GM12892 (cell line): ENCODE data around the gene HES4.
"Not testable (repeated sequence)": the region's sequence is repeated elsewhere in the genome, so short reads cannot be mapped to it uniquely, and the experiment has no call there.

ENCODE experiments used
- POLR2A ChIP-seq: IDR thresholded peaks from 2 replicates; pipeline ENCODE4 v1.6.1; 2011; ENCODE audit warnings: low read depth, low read length, control low read depth
- POLR2AphosphoS5 ChIP-seq: IDR thresholded peaks from 2 replicates; pipeline ENCODE4 v1.6.1; 2011; ENCODE audit warnings: low read depth, low read length, control low read depth
- TAF1 ChIP-seq: IDR thresholded peaks from 2 replicates; pipeline ENCODE4 v1.6.1; 2011; ENCODE audit warnings: low read depth, mild to moderate bottlenecking, control low read depth, low read length, borderline replicate concordance

- not testable (repeated sequence) for TF ChIP-seq POLR2A, POLR2AphosphoS5, TAF1
Measured at GRCh38 chr1:1018321-1018685, 18.4 kb upstream of the HES4 start.
